ENCODE measurements around the gene NOL8.

DNA sequence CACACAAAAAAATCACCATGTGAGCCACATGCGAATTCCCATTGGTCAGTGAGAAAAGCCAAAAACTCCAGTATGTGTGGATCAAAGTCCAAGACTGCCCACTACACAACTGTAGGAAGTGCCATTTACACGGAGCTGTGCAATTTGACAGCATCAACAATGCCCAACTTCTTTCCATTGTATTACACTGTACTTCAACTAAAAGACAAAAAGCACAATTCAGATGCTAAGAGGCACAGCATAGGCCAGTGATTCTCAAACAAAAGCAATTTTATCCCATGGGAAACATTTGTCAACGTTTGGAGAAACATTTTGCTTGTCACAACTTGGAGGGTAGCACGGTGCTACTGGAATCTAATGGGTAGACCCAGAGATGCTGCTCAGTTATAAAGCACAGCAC, 71.5 kb downstream of the NOL8 start:
- no peak for TF ChIP-seq EZH2 (IDR thresholded peaks at IDR 0.05; ENCODE audit: borderline replicate concordance, low read depth, low read length, severe bottlenecking)
- TF ChIP-seq, protein P1, sequence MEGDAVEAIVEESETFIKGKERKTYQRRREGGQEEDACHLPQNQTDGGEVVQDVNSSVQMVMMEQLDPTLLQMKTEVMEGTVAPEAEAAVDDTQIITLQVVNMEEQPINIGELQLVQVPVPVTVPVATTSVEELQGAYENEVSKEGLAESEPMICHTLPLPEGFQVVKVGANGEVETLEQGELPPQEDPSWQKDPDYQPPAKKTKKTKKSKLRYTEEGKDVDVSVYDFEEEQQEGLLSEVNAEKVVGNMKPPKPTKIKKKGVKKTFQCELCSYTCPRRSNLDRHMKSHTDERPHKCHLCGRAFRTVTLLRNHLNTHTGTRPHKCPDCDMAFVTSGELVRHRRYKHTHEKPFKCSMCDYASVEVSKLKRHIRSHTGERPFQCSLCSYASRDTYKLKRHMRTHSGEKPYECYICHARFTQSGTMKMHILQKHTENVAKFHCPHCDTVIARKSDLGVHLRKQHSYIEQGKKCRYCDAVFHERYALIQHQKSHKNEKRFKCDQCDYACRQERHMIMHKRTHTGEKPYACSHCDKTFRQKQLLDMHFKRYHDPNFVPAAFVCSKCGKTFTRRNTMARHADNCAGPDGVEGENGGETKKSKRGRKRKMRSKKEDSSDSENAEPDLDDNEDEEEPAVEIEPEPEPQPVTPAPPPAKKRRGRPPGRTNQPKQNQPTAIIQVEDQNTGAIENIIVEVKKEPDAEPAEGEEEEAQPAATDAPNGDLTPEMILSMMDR (IDR thresholded peaks at IDR 0.05; ENCODE audit: borderline replicate concordance, extremely low read depth, low read length, poor library complexity, severe bottlenecking) = no peak

Measured in DND-41 (cell line).